Mammary epithelial cell (primary cell): ENCODE data around the gene PAQR6.

Experiments used
- CTCF ChIP-seq, 2 donors: IDR thresholded peaks in 1 of 2; conservative IDR thresholded peaks in 1 of 2; 2 replicates each; pipeline ENCODE4 v1.5.1; 2011 to 2012; ENCODE audit warnings: inconsistent platforms in 2 of 2, low read length in 2 of 2, mild to moderate bottlenecking in 2 of 2, control low read depth in 1 of 2, low read depth in 1 of 2; ENCODE audit not compliant: insufficient read depth in 1 of 2; ENCODE audit errors: extremely low read depth in 1 of 2
- EZH2 ChIP-seq: IDR thresholded peaks from 2 replicates; pipeline ENCODE4 v1.6.1; 2012; ENCODE audit warnings: low read length, inconsistent platforms, borderline replicate concordance

DNA sequence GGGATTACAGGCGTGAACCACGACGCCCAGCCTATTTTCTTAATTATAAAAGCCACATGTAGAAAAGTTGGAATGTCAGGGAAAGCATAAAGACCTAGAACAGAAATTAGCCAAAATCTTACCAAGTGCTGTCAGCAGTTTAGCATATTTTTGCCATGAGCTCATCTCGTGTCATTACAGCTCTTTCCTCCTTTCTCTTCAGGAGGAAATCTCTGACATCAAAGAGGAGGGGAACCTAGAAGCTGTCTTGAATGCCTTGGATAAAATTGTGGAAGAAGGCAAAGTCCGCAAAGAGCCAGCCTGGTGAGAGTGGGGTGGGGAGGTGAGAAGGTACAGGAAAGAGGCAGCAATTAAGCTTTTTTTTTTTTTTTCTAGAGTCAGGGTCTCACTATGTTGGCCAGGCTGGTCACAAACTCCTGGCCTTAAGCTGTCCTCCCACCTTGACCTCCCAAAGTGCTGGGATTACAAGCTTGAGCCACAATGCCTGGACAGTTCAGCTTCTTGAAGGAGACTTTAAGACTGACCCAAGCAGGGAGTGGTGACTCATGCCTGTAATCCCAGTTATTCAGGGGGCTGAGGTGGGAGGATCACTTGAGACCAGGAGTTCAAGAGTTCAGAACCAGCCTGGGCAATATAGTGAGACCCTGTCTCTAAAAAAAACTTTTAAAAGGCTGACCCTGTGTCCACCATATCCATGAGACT lies 14.3 kb downstream of the PAQR6 start:
- no peak for TF ChIP-seq CTCF (conservative IDR thresholded peaks at IDR 0.05 in 1 of 2, IDR thresholded peaks at IDR 0.05 in 1 of 2; ENCODE audit: extremely low read depth in 1 of 2, insufficient read depth in 1 of 2, low read depth in 1 of 2, low read length in 2 of 2)
- TF ChIP-seq EZH2: no peak
